Tibial artery (tissue), 4 donors: ENCODE measurements around the gene ALDH16A1.

ENCODE experiments used
- DNase-seq, 2 donors: peaks; one replicate each; pipeline ENCODE4 v3.0.0-alpha.2; 2019
- H3K27ac ChIP-seq, 2 donors: fragments of 200-600 bp; sonication (generic) in 1 of 2; 1 replicate in 1 of 2; 2 replicates in 1 of 2; pipeline ENCODE4 v1.5.1; 2018 to 2019; ENCODE audit warnings: mild to moderate bottlenecking in 1 of 2
- H3K27me3 ChIP-seq, 2 donors: fragments of 200-600 bp; sonication (generic) in 1 of 2; one replicate each; pipeline versions ENCODE4 v1.5.1 to v1.6.0; 2016 to 2019
- H3K36me3 ChIP-seq, 3 donors: fragments of 200-600 bp; sonication (generic) in 2 of 3; one replicate each; pipeline ENCODE4 v1.5.1; 2016 to 2019; ENCODE audit warnings: mild to moderate bottlenecking in 2 of 3
- H3K4me1 ChIP-seq, 4 donors: fragments of 200-600 bp; sonication (generic) in 2 of 4; 1 replicate in 3 of 4; 2 replicates in 1 of 4; pipeline ENCODE4 v1.5.1; 2016 to 2019
- H3K4me3 ChIP-seq, 2 donors: fragments of 200-600 bp; sonication (generic) in 1 of 2; 1 replicate in 1 of 2; 2 replicates in 1 of 2; pipeline ENCODE4 v1.5.1; 2018 to 2019; ENCODE audit warnings: mild to moderate bottlenecking in 2 of 2
- H3K9me3 ChIP-seq, 3 donors: fragments of 200-600 bp; sonication (generic) in 1 of 3; one replicate each; pipeline ENCODE4 v1.5.1; 2016 to 2019
- intact Hi-C: fragments of 100-400 bp; cut with DNase I; formaldehyde crosslinking; loops from one replicate; pipeline ENCODE4 v1.15.0; 2023; ENCODE audit warnings: low total_unique reads
- TF ChIP-seq, protein P1 (sequence below), 2 experiments: fragments of 200-600 bp in 1 of 2; fragments of 450-650 bp in 1 of 2; IDR thresholded peaks; one replicate each; pipeline ENCODE4 v1.5.1; 2017 to 2019; ENCODE audit warnings: antibody characterized with exemption in 2 of 2, mild to moderate bottlenecking in 1 of 2, moderate library complexity in 1 of 2

Gene ALDH16A1

DNA sequence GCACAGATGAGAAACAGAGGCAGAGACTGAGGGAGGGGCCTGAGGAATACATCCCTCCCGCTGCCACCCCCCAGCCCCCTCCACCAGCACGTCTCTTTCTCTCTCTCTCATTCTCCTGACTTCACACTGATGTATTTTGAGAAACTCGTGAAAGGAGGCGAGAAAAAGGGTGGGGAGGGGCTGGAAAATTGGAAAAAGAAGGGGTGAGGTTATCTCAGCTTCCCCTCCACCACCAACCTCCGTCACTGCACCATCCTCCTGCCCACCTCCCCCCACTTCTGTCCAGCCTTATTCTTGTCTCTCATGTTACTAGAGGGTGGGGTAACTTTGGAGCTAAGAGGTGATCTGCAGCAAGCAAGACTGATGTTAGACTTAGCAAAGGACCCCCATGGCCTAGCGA, 13.2 kb upstream of the ALDH16A1 start:
- Histone ChIP-seq H3K27me3 (peaks cover 0 to 77% of the 10 kb centered on the region in 2 donors), H3K4me1 (peaks cover 0 to 24% (median 10%) of the 10 kb centered on the region in 4 donors), H3K27ac (no peak overlapping the region), H3K36me3 (no peaks in the 10 kb centered on the region), H3K4me3 (no peak overlapping the region), H3K9me3 (no peaks in the 10 kb centered on the region)
- no peak for DNase-seq
- intact Hi-C loops: loop anchor here (10.0 kb wide), 1 partner anchor 175 kb away; no protein-coding TSS in a partner anchor
- TF ChIP-seq, protein P1, sequence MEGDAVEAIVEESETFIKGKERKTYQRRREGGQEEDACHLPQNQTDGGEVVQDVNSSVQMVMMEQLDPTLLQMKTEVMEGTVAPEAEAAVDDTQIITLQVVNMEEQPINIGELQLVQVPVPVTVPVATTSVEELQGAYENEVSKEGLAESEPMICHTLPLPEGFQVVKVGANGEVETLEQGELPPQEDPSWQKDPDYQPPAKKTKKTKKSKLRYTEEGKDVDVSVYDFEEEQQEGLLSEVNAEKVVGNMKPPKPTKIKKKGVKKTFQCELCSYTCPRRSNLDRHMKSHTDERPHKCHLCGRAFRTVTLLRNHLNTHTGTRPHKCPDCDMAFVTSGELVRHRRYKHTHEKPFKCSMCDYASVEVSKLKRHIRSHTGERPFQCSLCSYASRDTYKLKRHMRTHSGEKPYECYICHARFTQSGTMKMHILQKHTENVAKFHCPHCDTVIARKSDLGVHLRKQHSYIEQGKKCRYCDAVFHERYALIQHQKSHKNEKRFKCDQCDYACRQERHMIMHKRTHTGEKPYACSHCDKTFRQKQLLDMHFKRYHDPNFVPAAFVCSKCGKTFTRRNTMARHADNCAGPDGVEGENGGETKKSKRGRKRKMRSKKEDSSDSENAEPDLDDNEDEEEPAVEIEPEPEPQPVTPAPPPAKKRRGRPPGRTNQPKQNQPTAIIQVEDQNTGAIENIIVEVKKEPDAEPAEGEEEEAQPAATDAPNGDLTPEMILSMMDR (IDR thresholded peaks at IDR 0.05): no peak

DNA sequence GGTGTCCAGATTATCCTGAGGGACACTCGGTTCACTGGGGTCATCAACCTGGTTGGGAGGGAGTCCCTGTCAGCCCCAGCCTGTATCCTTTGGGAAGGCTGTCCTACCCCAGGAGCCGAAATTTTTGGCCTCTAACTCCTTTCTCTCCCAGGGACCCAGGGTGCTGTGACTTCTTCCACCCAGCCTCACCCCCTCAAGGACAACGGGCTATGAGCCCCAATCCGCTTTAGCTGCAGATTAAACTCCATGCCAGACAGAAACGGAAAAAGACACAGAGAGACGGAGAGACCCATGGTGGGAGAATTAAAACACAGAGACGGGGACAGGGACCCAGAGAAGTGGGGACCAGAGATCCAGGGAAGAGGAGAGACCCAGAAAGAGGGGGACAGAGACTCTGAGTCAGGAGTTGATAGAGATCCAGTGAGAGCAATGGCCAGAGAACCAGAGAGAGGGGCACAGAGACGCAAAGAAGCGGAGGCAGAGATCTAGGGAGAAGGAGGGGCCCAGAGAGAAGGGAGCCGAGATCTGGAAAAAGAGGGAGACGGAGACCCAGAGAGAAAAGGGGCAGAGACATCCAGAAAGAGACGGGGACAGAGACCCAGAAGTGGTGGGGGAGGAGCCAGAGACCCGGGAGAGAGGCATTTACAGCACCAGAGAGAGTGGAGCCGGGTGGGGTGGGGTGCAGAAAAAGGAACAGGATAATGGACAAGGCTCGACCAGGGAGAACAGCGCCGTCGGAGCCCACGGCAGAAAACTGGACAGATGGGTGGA, 12.4 kb upstream of the ALDH16A1 start:
- no peak for DNase-seq
- TF ChIP-seq, protein P1 (IDR thresholded peaks at IDR 0.05): no peak
- intact Hi-C loops: loop anchor here (10.0 kb wide), 1 partner anchor 176 kb away; no protein-coding TSS in a partner anchor
- peaks cover 0 to 24% (median 10%) of the 10 kb centered on the region in 4 donors for H3K4me1 ChIP-seq
- H3K27me3 ChIP-seq: peaks cover 0 to 70% of the 10 kb centered on the region in 2 donors
- H3K27ac ChIP-seq: no peak overlapping the region
- no peaks in the 10 kb centered on the region for H3K9me3 ChIP-seq
- H3K4me3 ChIP-seq: peak overlapping the region; percentile 7 to 34
- H3K36me3 ChIP-seq: no peaks in the 10 kb centered on the region

DNA sequence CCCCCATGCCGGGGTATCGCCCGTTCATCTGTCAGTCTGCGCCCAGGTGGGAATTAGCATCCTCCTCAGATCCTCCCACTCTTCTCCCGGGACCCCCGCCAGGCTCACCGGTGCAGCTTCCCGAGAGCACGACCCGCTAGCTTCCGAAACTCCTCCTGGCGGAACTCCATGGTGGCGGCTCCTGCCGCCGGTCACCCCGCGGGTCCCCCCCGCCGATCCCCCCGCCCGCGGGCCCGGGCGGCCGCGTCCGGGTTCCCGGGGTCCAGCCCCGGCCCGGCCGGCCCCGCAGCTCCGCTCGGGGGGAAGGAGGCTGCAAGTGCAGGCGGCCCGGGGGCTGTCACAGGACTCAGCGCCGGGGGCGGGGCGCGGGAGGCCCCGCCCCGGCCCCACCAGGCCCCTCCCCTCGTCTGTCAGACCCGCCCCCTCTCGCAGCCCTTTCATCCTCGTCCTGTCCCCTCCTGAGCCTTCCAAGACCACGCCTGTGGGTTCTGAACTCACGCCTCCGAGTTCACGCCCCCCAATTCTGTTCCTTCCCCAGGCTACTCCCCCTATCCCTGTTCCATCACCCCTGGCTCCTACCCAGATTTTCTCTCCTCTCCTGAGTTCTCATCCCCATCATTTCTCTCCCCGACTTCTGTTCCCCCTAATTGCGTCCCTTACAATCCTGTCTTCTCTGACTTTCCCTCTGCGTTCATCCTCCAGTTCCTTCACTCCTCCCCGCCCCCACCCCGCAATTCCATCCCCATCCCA, 11.6 kb upstream of the ALDH16A1 start, which contains the start of gene SLC17A7:
SLC17A7 (minus strand) TSS at position 318 of the 750 bp plus-strand sequence; CDS start at position 170, 148 bp downstream.
- H3K4me1 ChIP-seq: peaks cover 0 to 22% (median 10%) of the 10 kb centered on the region in 4 donors
- no peaks in the 10 kb centered on the region for H3K9me3 ChIP-seq
- peak; percentile 72 to 82 for DNase-seq
- H3K27me3 ChIP-seq: peaks cover 0 to 62% of the 10 kb centered on the region in 2 donors
- TF ChIP-seq, protein P1 (IDR thresholded peaks at IDR 0.05): no peak
- intact Hi-C loops: loop anchor here (10.0 kb wide), 1 partner anchor 177 kb away; no protein-coding TSS in a partner anchor
- peak within 1 kb of the TSS; percentile 57 to 80 for H3K4me3 ChIP-seq
- H3K36me3 ChIP-seq: peaks cover 0 to 3% (median 0%) of the 10 kb centered on the region in 3 donors
- H3K27ac ChIP-seq: peak within 1 kb of the TSS; percentile 74 to 77

DNA sequence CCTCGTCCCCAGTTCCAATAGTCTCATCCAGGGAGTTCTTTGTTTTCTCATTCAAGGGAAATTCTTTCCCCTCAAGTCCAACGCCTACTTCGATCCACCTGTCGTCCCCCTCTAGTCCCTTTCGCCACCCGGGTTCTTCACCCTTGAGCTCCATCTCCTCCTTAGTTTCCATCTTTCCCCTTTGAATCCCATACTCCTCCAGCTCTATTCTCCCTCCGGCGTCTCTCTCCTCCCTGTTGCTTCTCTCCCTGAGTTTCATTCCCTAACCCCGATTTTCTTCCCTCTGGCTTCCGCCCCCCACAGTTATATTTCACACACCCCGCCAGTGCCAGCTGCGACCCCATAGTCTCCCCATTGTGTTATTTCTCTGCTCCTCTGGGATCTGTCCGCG, 11.1 kb upstream of the ALDH16A1 start:
- no peak for DNase-seq
- H3K27me3 ChIP-seq: peaks cover 0 to 56% of the 10 kb centered on the region in 2 donors
- peaks cover 0 to 9% (median 6%) of the 10 kb centered on the region in 3 donors for H3K36me3 ChIP-seq
- intact Hi-C loops: loop anchor here (2.0 to 10.0 kb wide), 2 partner anchors 49 to 177 kb away; no protein-coding TSS in a partner anchor
- TF ChIP-seq, protein P1 (IDR thresholded peaks at IDR 0.05): no peak
- peak overlapping the region; percentile 57 to 80 for H3K4me3 ChIP-seq
- peaks cover 0 to 21% (median 10%) of the 10 kb centered on the region in 4 donors for H3K4me1 ChIP-seq
- H3K9me3 ChIP-seq: no peaks in the 10 kb centered on the region
- H3K27ac ChIP-seq: peak overlapping the region in 1 of 2 donors; percentile 77

DNA sequence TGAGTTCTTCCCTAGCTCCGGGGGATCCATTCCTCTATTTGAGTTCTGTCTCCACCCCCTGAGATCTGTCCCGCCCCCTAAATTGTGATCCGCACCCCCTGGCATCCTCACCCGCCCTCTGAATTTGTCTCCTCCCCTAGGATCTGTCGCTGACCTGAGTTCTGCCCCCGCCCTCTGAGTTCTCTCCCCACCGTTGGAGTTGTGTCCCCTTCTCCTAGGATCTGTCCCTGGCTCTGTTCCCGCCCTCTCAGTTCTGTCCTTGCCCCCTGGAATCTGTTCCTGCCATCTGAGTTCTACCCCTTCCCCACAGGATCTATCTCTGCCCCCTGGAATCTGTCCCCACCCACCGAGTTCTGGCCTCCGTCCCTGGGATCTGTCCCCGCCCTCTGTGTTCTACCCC, 10.7 kb upstream of the ALDH16A1 start:
- H3K27me3 ChIP-seq: peaks cover 0 to 52% of the 10 kb centered on the region in 2 donors
- no peaks in the 10 kb centered on the region for H3K9me3 ChIP-seq
- intact Hi-C loops: loop anchor here (2.0 to 10.0 kb wide), 2 partner anchors 50 to 178 kb away; no protein-coding TSS in a partner anchor
- peaks cover 0 to 21% (median 10%) of the 10 kb centered on the region in 4 donors for H3K4me1 ChIP-seq
- DNase-seq: peak; percentile 69 to 79
- TF ChIP-seq, protein P1 (IDR thresholded peaks at IDR 0.05): no peak
- peak overlapping the region; percentile 57 to 80 for H3K4me3 ChIP-seq
- H3K27ac ChIP-seq: peak overlapping the region; percentile 74 to 77
- peaks cover 0 to 13% (median 7%) of the 10 kb centered on the region in 3 donors for H3K36me3 ChIP-seq
